Stromal cell of bone marrow (primary cell): ENCODE results near the gene RAE1.

ENCODE experiments used
- DNase-seq: peaks from one replicate; pipeline ENCODE4 v3.0.0-alpha.2; 2012; ENCODE audit warnings: low read depth

The RAE1 gene

GRCh38 chr20:57400821-57401564 lies 49.9 kb downstream of the RAE1 start:
- no peak for DNase-seq

DNA sequence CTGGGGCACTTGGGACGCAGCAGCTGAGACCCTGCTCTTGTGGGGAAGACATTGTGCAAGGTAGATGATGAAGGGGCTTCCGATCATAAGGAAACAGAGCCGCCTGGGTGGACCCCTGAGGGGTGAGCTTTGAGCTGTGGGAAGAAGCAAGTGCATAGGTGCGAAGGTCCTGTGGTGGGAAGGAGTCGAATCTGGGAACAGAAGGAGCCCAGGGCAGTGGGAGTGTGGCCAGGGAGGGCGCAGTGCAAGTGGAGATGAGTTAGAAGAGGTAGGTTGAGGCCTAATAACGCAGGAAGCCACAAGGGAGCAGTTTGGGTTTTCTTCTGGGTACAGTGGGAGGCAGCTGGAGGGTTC lies 50.5 kb downstream of the RAE1 start:
- DNase-seq = no peak

GRCh38 chr20:57402206-57403125 lies 51.4 kb downstream of the RAE1 start:
- DNase-seq = no peak

DNA sequence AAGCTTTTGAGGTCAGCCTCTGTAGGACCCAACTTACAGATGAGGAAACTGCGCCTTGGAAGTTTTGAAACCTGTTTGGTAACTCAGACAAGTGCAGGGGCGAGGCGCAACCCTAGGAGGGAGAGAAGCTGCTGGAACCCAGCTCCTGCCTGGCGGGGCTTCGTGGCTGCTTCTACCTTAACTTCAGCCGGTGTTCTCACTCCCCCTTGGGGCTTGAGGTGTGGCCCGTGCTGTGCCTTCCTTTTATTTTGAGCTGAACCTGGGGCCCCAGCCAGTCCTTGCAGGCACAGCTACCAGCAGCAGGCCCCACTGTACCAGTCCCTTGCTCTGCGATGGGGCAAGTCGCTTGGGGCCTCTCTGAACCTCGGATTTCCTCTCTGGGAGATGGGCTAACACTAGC lies 52.2 kb downstream of the RAE1 start:
- DNase-seq = no peak

GRCh38 chr20:57404006-57404405 lies 53.0 kb downstream of the RAE1 start:
- no peak for DNase-seq

DNA sequence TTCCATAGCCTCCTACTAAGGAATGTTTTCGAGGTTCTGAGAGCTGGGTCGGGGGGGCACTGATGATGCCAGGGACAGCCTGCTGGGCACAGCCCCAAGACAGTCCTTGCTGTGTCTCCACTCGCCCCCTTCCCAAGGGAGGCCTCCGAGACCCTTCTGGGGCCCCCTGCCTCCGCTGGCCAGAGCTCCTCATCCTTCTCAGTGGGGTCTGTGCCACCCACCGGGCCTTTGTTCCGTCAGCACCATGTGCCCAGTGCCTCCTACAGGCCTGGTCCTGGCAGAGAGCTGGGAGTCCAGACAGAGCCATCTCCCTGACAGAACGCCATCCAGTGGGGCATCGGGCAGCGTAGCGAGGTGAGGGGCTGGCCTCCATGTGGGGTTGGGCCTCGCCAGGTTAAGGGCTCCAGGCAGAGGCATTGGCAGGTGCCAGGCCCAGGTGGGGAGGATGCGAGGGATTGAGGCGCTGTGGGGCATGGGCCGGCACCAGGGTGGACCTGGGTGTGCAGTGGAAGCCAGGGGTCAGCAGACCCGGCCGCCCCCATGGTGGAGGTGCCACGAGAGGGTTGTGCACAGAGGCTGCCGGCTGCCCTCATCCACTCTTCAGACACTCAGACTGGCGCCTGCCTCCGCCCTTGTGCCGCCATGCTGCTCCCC lies 53.5 kb downstream of the RAE1 start:
- DNase-seq = no peak

- DNase-seq = no peak
Observed at GRCh38 chr20:57405236-57406016, 54.4 kb downstream of the RAE1 start.

DNA sequence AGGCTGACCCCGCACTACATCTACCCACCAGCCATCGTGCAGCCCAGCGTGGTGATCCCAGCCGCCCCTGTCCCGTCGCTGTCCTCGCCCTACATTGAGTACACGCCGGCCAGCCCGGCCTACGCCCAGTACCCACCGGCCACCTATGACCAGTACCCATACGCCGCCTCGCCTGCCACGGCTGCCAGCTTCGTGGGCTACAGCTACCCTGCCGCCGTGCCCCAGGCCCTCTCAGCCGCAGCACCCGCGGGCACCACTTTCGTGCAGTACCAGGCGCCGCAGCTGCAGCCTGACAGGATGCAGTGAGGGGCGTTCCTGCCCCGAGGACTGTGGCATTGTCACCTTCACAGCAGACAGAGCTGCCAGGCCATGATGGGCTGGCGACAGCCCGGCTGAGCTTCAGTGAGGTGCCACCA lies 56.5 kb downstream of the RAE1 start:
- no peak for DNase-seq

DNA sequence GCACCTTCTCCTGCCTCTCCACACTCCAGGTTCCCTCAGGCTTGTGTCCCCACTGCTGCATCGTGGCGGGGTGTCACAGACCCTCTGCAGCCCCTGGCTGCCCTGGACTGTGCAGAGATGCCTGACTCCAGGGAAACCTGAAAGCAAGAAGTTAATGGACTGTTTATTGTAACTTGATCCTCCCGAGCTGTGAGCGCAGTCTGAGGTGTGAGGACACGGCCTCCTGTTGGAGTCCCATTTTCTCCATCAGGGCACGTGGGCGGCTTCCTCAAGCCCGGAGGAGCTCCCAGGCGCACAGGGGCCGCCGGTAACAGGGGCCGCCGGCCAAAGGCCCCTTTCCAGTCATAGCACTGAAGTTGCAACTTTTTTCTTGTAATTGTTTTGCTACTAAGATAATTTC lies 57.1 kb downstream of the RAE1 start:
- DNase-seq = no peak

GRCh38 chr20:57408536-57409233 lies 57.6 kb downstream of the RAE1 start:
- no peak for DNase-seq

- DNase-seq = no peak
Observed at GRCh38 chr20:57409316-57409671, 58.2 kb downstream of the RAE1 start.

GRCh38 chr20:57409672-57410397 lies 58.8 kb downstream of the RAE1 start:
- DNase-seq = no peak

GRCh38 chr20:57410398-57410920 lies 59.4 kb downstream of the RAE1 start:
- DNase-seq = no peak

DNA sequence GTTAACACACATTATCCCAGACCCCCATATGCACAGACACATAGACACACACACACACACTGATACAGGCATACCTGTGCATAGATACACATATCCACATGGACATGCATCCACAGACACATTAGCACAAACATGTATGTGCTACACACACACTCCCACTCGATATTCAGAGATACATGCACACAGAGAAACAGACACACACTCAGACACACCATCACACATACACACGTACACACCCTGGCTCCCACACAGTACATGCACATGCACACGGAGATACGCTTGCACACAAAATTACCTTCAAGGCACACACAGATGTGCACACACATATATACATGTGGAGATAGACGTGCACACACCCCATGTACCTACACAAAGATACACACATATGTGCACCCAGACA lies 59.9 kb downstream of the RAE1 start:
- DNase-seq = no peak

- no peak for DNase-seq
Observed at GRCh38 chr20:57411406-57412283, 60.6 kb downstream of the RAE1 start.

DNA sequence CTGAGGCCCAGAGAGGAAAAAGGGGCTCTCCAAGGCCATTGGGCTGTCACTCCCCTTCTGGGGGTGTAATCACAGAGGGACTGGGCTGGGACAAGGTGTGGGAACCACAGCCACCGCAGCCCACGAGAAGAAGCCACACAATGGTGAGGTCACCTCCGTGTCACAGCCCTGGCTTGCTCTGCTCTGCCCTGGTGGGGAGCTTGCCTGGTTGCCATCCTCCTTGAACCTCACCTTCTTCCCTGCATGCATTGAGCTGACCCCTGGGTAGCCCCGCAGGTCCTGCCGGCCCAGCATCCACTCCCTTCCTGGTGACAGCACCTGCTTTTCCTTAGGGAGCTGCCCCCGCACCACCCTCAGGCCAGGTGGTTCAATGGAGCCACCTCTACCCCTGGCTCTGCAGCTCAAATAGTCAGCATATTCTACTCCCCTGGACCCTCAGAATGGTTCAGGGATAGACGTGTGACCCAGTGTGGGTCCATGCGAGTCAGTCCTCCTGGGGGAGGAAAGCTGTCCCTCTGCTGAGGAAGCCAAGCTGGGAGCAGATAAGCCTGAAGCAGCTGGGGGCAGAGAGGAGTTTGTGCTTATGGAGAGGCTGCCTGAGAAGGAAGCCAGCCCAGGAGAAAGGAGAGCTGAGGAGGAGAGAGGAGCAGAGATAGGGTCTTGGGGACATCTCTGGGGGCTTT lies 61.4 kb downstream of the RAE1 start:
- DNase-seq = no peak

DNA sequence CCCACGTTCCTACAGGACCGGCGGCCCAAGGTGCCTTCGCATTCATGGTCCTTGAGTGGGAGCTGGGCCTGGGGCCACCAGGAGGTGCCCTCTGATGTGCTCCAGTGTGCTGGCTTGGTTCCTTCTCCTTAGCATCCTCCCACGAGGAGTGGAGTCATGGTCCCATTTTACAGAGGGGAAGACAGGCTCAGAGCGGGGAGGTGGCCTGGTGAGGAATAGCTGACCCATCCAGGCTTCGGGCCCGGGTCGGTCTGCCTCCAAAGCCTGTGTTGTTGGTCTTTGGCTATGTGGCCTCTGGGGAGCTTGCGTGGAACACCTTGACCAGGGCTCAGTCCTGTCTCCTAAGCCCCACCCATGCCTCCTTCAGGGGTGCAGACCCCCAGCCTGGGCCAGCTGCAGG lies 62.9 kb downstream of the RAE1 start:
- DNase-seq = no peak

GRCh38 chr20:57414867-57415592 lies 64.0 kb downstream of the RAE1 start:
- no peak for DNase-seq
